ENCODE data around the gene SMCO1.
"Not testable (repeated sequence)": the region's sequence is repeated elsewhere in the genome, so short reads cannot be mapped to it uniquely, and the experiment has no call there.

SMCO1 gene

GRCh38 chr3:196514913-196515621, at the start of gene SMCO1:
Gene SMCO1, minus strand, starts transcription at chr3:196515346. Its CDS starts 137 bp downstream, at chr3:196515209.
- no peak for DNase-seq (ENCODE audit: low read depth in 2 of 2)

GRCh38 chr3:196563721-196564225, 48.6 kb upstream of the SMCO1 start:
- no peak for DNase-seq (ENCODE audit: low read depth in 2 of 2)

- no peak for DNase-seq (ENCODE audit: low read depth in 2 of 2)
Observed at GRCh38 chr3:196559826-196560225, 44.7 kb upstream of the SMCO1 start.

GRCh38 chr3:196558476-196558875, 43.3 kb upstream of the SMCO1 start:
- DNase-seq (ENCODE audit: low read depth in 2 of 2), result no peak

GRCh38 chr3:196557236-196557635, 42.1 kb upstream of the SMCO1 start:
- no peak for DNase-seq (ENCODE audit: low read depth in 2 of 2)

GRCh38 chr3:196555295-196555694, 40.1 kb upstream of the SMCO1 start:
- DNase-seq (ENCODE audit: low read depth in 2 of 2), result no peak

- no peak for DNase-seq (ENCODE audit: low read depth in 2 of 2)
Observed at GRCh38 chr3:196554205-196554604, 39.1 kb upstream of the SMCO1 start.

- no peak for DNase-seq (ENCODE audit: low read depth in 2 of 2)
Observed at GRCh38 chr3:196553551-196553950, 38.4 kb upstream of the SMCO1 start.

- DNase-seq (ENCODE audit: low read depth in 2 of 2), result no peak
Observed at GRCh38 chr3:196552253-196552652, 37.1 kb upstream of the SMCO1 start.

- not testable (repeated sequence) for DNase-seq (ENCODE audit: low read depth in 2 of 2)
Observed at GRCh38 chr3:196550172-196550571, 35.0 kb upstream of the SMCO1 start.

GRCh38 chr3:196549312-196549711, 34.2 kb upstream of the SMCO1 start:
- DNase-seq (ENCODE audit: low read depth in 2 of 2), result not testable (repeated sequence)

GRCh38 chr3:196547067-196547466, 31.9 kb upstream of the SMCO1 start:
- no peak for DNase-seq (ENCODE audit: low read depth in 2 of 2)

GRCh38 chr3:196546537-196546936, 31.4 kb upstream of the SMCO1 start:
- DNase-seq (ENCODE audit: low read depth in 2 of 2), result no peak

GRCh38 chr3:196544491-196544992, 29.4 kb upstream of the SMCO1 start:
- DNase-seq (ENCODE audit: low read depth in 2 of 2), result no peak

- no peak for DNase-seq (ENCODE audit: low read depth in 2 of 2)
Observed at GRCh38 chr3:196541684-196542445, 26.7 kb upstream of the SMCO1 start.

GRCh38 chr3:196537319-196537984, 22.3 kb upstream of the SMCO1 start:
- no peak for DNase-seq (ENCODE audit: low read depth in 2 of 2)

- DNase-seq (ENCODE audit: low read depth in 2 of 2), result no peak
Observed at GRCh38 chr3:196533260-196533681, 18.1 kb upstream of the SMCO1 start.

- DNase-seq (ENCODE audit: low read depth in 2 of 2), result no peak
Observed at GRCh38 chr3:196531418-196531817, 16.3 kb upstream of the SMCO1 start.

GRCh38 chr3:196528639-196529233, 13.6 kb upstream of the SMCO1 start:
- peak in 1 of 2 experiments; percentile 34 for DNase-seq (ENCODE audit: low read depth in 2 of 2)

- DNase-seq (ENCODE audit: low read depth in 2 of 2), result no peak
Observed at GRCh38 chr3:196525141-196525540, 10.0 kb upstream of the SMCO1 start.

GRCh38 chr3:196524527-196524926, 9.4 kb upstream of the SMCO1 start:
- no peak for DNase-seq (ENCODE audit: low read depth in 2 of 2)

- DNase-seq (ENCODE audit: low read depth in 2 of 2), result no peak
Observed at GRCh38 chr3:196523841-196524240, 8.7 kb upstream of the SMCO1 start.
